Mammary epithelial cell (primary cell): ENCODE results near the gene OR2A1.
"Not testable (repeated sequence)": the region's sequence is repeated elsewhere in the genome, so short reads cannot be mapped to it uniquely, and the experiment has no call there.

Experiments
- EZH2 ChIP-seq: IDR thresholded peaks from 2 replicates; pipeline ENCODE4 v1.6.1; 2012; ENCODE audit warnings: low read length, inconsistent platforms, borderline replicate concordance
- TF ChIP-seq, protein P1 (sequence below), 2 donors: IDR thresholded peaks in 1 of 2; conservative IDR thresholded peaks in 1 of 2; 2 replicates each; pipeline ENCODE4 v1.5.1; 2011 to 2012; ENCODE audit warnings: inconsistent platforms in 2 of 2, low read length in 2 of 2, mild to moderate bottlenecking in 2 of 2, control low read depth in 1 of 2, low read depth in 1 of 2; ENCODE audit not compliant: insufficient read depth in 1 of 2; ENCODE audit errors: extremely low read depth in 1 of 2

DNA sequence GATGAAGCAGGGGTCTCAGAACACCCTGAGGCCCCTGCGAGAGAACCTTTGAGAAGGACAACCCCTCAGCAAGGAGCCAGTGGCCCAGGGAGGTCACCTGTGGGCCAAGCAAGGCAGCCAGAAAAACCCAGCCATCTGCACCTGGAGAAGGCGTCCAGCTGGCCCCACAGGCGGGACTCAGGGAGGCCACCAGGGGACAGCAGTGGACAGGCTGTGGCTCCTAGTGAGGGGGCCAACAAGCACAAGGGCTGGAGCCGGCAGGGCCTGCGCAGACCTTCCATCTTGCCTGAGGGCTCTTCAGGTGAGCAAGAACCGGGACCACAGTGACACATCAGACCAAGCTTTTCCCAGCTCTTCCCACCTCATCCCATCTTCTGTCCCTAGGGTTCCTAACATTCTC, 53.3 kb downstream of the OR2A1 start:
- TF ChIP-seq, protein P1, sequence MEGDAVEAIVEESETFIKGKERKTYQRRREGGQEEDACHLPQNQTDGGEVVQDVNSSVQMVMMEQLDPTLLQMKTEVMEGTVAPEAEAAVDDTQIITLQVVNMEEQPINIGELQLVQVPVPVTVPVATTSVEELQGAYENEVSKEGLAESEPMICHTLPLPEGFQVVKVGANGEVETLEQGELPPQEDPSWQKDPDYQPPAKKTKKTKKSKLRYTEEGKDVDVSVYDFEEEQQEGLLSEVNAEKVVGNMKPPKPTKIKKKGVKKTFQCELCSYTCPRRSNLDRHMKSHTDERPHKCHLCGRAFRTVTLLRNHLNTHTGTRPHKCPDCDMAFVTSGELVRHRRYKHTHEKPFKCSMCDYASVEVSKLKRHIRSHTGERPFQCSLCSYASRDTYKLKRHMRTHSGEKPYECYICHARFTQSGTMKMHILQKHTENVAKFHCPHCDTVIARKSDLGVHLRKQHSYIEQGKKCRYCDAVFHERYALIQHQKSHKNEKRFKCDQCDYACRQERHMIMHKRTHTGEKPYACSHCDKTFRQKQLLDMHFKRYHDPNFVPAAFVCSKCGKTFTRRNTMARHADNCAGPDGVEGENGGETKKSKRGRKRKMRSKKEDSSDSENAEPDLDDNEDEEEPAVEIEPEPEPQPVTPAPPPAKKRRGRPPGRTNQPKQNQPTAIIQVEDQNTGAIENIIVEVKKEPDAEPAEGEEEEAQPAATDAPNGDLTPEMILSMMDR (conservative IDR thresholded peaks at IDR 0.05 in 1 of 2, IDR thresholded peaks at IDR 0.05 in 1 of 2; ENCODE audit: extremely low read depth in 1 of 2, insufficient read depth in 1 of 2, low read depth in 1 of 2, low read length in 2 of 2): not testable (repeated sequence)
- TF ChIP-seq EZH2: not testable (repeated sequence)
